ENCODE data around the gene COL9A3. TPM values are rescaled to one million over a fixed set of nuclear protein-coding genes. Genes with fewer than 3 reads are reported as not detected.
"Not testable (repeated sequence)": the region's sequence is repeated elsewhere in the genome, so short reads cannot be mapped to it uniquely, and the experiment has no call there.

Gene COL9A3
- polyA plus RNA-seq, 3 donors: 13.9 to 30.0 (median 22.4) TPM

DNA sequence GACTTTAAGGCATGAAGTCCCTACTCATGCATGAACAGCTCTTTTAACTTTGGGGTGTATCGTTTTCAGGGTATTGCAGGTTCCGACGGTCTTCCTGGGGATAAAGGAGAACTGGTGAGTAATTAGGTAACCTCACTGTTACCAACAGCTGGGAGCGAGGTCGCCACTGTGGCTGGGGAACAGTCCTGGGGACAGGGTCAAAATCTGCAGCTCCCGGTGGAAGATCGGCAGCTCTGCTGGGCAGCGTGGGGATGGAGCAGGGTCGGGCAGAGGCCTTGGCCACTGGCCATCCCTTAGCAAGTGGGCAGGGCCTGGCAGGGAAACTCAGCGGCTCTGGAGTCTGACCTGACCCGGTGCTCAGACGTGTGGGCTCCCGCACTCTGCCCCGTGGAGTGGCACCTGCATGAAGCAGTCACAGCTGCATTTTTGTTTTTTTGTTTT, 16.1 kb downstream of the COL9A3 start:
- DNase-seq: no peak

DNA sequence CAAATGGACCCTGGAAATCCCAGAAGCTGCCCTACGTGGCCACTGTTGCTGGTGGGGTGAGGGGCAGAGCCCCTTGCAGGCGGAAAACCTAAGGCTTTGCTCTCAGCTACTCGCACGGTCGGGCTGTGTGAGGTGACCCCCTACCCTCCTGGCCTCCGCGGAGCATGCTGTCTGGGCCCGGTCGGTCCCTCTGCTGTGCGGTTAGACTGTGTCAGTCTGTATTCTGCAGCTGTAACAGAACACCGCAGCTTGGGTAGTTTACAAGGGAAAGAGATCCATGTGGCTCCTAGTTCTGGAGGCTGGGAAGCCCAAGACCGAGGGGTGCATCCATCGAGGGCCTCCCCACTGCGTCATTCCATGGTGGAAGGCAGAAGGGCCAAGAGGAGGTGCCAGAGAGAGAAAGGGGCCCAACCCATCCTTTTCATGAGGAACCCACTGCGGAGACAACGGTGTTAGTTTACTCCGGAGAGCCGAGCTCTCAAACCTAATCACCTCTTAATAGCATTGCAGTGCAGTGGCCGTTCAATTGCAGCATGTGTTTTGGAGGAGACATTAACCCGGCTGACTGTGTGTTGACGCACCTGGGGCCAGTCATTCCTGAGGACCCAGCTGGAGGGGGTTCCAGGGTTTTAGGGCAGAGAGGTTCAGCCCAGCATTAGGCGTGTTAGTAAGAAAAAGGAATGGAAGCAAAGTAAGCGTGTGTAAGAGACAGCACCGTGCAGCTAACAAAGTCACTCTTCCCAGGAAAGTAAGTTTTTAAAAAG, 18.3 kb downstream of the COL9A3 start:
- DNase-seq: no peak

DNA sequence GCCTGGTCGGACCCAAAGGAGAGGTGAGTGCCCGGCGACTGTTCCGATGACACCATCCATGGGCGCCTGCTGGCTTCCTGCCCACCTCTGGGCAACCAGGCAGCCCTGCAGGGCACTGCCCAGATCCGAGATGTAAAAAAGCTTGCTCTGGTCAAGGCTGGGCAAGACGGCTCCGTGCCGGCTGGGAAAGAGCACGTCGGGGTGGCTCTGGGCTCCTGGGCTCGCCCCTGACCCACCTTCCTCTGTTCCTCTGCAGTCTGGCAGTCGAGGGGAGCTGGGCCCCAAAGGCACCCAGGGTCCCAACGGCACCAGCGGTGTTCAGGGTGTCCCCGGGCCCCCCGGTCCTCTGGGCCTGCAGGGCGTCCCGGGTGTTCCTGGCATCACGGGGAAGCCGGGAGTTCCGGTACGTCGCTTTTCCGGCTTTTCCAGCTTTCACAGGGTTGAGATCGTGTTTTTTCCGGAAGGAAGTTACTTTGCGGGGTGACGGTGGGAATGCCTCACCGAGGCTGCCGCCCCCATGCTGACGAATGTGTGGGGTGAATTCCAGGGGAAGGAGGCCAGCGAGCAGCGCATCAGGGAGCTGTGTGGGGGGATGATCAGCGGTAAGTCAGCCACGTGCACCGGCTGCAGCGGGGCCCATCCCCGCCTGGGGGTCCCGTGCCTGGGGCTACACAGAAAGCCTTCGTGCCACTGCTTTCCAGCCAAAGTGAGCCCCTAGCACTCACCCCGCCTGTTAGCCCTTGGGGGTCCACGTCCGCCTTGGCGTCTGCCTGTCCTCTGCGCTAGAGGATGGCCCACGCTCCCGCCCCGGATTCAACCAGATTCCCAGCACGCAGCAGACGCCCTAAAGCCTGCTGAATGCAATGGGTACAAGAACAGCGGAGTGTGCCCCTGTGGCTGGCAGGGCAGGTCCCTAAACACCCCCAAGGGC, 19.3 kb downstream of the COL9A3 start:
- no peak for DNase-seq

DNA sequence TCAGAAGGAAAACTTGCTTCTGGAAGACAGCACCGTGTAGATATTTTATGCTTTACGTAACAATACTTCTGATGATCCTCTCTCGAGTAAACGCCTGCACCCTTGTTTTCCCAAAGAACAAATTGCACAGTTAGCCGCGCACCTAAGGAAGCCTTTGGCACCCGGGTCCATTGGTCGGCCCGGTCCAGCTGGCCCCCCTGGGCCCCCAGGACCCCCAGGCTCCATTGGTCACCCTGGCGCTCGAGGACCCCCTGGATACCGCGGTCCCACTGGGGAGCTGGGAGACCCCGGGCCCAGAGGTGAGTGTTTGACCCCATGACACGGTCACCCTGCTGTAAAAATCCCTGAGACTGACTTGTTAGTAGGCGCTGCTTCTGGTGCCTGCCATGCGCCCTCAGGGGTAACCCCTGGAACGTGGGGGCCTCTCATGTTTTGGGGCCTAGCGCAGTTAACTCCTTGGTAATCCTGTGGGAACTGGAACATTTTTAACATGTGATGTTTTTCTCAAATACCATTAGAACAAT, 20.2 kb downstream of the COL9A3 start:
- no peak for DNase-seq

DNA sequence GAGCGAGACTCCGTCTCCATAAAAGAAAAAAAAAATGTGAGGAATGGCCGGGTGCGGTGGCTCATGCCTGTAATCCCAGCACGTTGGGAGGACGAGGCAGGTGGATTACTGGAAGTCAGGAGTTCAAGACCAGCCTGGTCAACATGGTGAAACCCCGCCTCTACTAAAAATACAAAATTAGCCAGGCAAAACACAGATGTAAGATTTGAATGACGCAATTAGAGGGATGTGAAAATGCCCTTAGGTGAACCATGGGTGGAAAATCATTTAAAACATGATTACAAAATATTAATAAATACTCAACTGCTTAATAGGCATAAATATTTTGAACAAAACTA, 20.9 kb downstream of the COL9A3 start:
- DNase-seq: no peak

DNA sequence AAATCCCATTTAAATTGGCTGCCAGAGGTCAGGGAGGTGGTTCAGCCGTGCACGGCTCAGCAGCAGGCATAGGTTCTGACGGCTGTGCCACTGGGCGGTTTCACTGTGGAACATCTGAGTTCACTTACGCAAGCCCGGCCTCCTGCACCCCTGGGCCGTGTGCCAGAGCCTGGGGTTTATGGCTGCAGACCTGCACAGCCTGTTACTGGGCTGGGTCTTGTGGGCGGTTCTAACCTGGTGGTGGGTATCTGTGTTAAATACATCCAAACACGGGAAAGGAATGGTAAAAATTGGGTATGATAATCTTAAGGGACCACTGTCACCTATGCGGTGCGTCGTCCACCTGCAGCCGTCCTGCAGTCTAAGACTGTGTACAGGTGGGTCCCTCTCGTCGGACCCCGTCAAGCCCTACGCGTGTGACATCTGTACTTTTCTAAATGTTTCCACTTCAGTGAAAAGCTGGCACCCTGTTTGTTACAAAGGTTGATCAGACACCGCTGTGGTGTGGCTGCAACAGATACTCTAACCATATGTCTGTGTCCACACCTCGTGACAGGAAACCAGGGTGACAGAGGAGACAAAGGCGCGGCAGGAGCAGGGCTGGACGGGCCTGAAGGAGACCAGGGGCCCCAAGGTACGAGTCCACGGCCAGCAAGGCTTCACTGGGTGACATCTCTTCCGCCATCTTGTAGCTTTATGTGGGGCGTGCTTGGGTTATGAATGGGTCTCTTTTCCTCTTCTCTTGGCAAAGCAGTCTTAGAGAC, 21.5 kb downstream of the COL9A3 start:
- DNase-seq: no peak

DNA sequence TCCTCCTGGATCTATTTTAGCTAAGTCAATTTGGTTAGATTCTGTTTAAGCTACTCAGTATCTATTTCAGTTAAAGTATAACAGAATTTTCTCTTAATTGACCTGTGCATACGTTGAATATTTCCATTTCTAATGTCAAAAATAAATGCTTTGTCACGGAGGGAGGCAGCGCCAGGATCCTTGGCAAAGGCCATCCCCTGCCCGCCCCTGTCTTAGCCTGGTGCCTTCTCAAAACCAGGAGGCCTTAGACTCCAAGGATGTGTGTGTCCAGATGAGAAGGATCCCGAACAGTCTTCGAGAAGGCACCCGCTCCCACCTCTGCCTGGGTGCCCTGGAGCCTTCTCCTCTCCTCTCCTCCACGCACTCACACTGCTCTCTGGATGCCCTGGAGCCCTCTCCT, 22.4 kb downstream of the COL9A3 start:
- no peak for DNase-seq

DNA sequence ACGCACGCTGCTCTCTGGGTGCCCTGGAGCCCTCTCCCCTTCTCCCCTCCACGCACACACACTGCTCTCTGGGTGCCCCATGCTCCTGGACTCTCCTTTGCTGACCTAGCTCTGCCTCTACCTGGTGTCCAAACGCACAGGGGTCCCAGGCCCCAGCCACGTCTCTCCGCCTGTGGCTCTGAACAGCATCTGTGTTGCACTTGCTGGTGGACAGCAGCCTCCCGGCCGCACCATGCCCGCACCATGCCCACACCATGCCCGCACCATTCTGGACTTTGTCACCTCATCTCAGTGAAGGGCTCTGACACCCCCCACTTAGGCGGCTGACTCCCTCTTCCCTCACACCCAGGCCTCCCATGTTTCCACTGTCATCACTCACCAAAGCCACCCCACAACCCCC, 23.0 kb downstream of the COL9A3 start:
- DNase-seq: no peak

DNA sequence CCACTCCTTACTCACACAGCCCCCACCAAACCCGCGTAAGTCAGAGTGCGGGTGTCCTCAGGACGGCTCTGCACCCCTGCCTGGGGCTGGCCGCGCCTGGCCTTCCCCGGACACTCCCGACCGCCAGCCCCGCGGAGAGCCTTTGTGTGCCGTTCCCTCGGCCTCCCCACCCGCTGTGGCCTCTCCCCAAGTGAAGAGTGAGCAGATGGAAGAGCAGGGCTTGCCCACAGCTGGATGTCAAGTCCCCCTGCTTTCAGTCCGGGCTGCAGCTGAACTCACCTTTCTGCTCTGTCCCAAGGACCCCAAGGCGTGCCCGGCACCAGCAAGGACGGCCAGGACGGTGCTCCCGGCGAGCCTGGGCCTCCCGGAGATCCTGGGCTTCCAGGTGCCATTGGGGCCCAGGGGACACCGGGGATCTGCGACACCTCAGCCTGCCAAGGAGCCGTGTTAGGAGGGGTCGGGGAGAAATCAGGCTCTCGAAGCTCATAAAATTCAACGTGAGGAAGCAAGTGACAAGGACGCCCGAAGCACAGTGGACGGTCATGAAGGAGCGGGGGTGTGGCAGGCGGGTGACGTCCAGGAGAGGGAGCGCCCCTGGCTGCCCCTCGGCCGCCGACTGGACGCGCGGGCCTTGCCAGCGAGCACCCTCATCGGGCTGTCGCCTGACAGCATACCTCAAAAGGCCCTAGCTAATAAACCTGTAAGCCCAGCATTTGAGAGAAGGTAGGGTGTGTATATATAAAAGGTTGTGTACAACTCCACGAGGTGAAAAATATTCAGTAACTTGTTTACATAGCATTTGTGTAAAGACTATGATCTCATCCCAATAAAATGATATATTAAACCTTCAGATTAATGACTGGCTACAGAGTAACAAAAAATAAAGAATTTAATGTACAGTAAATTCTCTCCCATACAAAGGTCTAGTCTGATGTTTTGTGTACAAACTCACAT, 23.7 kb downstream of the COL9A3 start:
- DNase-seq: no peak

DNA sequence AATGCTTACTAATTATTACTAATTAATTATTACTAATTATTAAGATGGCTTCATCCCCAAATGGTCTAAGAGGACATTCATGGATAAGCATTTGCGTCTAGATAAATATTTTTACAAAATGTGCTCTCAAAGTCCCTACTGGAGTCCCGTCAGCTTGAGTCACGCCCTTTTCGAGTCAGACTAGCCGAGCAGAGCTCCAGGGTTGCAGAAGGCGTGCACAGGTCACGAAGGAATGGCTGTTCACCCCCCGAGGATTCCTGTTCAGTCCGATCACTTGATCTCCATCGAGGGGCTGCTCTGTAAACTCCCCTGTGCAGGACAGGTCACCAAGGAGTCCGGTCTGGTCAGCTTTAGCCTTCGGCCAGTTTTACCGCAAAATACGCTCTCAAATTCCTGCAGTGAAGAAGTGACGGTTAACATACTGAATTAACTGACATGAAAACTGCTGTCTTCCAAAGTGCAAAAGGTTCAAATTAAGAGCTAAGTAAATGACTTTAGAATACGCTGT, 24.9 kb downstream of the COL9A3 start:
- DNase-seq: no peak

DNA sequence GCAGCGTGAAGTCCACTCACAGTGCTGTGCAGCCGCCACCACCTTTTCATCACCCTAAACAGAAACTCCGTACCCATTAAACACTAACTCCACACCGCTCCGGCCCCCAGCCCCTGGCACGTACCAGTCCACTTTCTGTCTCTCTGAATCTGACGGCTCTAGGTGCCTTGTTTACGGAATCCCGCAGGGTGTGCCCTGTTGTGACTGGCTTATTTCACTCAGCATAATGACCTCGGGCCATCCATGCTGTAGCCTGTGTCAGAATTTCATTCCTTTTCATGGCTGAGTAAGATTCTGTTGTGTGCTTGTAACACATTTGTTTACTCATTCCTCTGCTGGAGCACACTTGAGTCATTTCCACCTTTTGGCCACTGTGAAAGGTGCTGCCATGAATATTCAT, 26.8 kb downstream of the COL9A3 start:
- DNase-seq: no peak

DNA sequence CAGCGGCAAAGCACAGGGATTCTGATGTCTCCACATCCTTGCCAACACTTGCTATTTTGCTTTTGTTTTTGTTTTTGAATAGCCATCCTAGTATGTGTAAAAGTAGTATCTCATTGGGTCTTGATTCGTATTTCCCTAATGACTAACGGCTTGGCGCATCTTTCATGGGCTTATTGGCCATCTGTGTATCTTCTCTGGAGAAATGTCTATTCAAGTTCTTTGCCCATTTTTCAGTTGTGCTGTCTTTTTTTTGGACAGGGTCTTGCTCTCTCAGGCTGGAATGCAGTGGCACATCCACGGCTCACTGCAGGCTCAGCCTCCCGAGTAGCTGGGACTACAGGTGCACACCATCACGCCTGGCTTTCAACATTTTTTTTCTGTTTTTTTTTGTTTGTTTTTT, 27.3 kb downstream of the COL9A3 start:
- no peak for DNase-seq

DNA sequence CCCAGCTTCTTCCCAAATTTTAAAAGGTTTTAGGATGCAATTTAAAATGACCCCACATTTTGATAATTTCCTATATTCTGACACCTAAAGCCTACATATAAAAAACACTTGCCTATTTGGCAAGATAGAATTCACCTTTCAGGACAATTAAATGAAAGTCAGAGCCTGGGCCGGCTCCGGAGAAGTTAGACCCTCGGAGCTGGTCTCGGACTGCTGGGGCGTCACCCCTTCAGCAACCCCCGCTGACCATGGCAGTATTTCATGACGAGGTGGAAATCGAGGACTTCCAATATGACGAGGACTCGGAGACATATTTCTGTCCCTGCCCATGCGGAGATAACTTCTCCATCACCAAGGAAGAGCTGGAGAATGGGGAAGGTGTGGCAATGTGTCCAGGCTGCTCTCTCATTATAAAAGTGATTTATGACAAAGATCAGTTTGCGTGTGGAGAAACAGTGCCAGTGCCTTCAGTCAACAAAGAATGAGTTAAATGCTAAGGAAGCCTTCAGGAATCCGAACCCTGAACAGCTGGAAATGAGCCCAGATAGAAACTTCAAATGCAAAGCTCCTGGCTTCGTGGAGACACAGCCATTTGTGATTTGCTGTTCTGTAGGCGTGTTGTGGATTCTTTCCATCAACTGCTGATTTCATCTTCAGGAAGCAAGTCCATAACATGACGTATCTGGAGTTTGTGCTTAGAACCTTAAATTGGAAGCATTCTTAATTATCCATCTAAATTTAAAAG, 28.7 kb downstream of the COL9A3 start:
- DNase-seq: no peak

DNA sequence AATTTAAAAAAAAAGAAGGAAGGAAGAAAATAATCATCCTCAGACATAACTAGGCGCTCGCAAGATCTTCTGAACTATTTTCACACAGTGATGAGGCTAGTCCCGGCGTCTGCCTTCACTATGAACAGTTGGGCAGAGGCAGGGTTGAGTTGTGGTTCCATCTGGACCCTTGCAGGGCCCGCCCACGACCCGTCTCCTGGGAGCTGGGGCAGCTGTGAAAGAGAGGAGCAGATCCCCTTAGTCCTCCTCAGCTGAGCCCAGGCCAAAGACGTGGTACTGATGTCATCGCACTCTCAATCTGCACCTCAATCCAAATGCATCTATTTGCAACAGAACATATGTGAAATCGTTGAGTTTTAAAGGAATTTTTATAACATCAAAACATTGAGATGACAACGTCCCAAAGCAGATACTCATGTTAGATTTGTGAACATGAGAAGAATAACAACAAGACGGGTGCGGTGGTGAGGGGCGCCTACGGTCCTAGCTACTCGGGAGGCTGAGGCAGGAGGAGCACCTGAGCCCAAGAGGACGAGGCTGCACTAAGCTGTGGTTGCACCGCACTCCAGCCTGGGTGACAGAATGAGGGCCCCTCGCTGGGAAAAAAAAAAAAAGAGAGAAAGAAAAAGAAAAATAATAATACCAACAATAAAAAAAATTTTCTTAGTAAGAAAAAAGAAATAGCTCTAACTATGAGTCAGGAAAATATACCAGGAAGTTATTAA, 29.5 kb downstream of the COL9A3 start:
- DNase-seq: no peak

DNA sequence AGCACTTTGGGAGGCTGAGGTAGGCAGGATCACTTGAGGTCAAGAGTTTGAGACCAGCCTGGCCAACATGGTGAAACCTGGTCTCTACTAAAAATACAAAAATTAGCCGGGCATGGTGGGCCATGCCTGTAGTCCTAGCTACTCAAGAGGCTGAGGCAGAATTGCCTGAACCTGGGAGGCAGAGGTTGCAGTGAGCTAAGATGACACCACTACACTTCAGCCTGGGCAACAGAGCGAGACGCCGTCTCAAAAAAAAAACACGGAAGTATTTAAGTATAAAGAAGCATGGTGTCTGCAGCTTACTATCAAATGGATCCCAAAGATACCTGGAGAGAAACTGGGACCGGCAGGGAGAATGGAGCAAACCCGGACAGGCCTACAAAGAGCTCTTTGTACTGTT, 32.1 kb downstream of the COL9A3 start:
- DNase-seq: not testable (repeated sequence)

DNA sequence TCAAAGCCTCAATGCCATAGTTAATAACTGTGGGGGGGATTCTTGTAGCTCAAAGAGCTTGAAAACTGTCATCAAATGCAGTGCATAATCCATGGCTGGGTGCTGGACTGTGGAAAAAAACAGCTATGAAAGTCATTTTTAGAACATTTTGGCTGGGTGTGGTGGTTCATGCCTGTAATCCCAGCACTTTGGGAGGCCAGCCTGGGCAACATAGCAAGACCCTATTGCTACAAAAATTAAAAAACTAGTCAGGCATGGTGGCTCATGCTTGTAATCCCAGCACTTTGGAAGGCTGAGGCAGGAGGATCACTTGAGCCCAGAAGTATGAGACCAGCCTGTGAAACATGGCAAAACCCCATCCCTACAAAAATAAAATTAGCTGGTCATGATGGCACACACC, 32.6 kb downstream of the COL9A3 start:
- no peak for DNase-seq

DNA sequence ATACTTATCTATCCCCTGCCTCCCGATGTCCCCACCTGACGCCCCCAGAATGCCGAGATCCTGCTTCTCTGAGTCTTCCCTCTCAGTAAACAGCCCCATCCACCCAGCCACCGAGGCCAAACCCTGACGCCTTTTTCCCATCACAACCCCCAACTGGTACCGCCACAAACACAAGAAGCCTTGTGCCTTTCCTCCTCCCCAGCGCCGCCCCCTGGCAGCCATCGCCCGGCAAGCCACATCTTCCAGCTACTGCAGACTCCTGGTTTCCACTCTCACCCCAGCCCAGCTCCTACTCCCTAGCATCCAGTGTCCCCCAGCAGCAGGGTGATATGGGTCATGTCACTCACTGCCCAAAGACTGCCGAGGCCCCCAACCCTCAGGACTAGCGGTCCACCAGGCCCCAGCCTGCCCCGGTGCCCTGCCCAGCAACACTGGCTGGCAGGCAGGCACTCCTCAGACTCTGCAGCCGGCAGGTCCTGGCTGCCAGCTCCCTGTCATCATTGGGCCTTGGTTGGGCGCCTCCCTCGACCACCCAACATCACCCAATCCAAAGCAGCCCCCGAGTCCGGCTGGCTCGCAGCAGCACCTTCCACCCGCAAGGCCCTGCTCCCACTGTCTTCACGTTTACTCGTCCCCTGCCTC, 33.6 kb downstream of the COL9A3 start:
- no peak for DNase-seq

DNA sequence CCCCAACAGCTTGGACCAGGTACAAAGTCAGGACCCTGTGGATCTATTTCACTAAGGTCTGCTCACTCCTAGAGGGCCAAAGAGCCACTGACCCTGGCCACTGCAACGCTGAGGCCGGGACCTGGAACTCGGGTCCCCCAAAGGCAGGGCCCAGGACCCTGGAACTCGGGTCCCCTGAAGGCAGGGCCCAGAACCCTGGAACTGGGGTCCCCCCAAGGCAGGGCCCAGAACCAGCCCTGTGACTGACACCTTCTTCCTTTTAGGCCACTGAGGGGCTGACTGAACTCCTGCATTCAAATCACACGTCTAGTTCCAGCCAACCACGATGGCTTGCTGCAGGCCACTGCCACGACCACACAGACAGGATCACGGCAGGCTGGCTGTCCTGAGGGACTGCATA, 35.3 kb downstream of the COL9A3 start:
- DNase-seq: no peak

DNA sequence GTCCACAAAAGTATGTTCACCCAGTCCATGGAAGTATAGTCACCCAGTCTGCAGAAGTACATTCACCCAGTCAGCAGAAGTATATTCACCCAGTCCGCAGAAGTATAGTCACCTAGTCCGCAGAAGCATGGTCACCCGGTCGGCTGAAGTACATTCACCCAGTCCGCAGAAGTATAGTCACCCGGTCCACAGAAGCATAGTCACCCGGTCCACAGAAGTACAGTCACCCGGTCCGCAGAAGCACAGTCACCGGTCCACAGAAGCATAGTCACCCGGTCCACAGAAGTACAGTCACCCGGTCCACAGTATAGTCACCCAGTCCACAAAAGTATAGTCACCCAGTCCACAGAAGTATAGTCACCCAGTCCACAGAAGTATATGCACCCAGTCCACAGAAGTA, 36.0 kb downstream of the COL9A3 start:
- DNase-seq: no peak

Measured in renal pelvis (tissue), 4 donors.